EH (cell line): ENCODE data around the gene GLS.
"Not testable (repeated sequence)": the region's sequence is repeated elsewhere in the genome, so short reads cannot be mapped to it uniquely, and the experiment has no call there.

Experiments used
- DNase-seq: peaks from one replicate; pipeline ENCODE4 v3.0.0-alpha.2; 2015; ENCODE audit warnings: low read depth

The GLS gene

DNA sequence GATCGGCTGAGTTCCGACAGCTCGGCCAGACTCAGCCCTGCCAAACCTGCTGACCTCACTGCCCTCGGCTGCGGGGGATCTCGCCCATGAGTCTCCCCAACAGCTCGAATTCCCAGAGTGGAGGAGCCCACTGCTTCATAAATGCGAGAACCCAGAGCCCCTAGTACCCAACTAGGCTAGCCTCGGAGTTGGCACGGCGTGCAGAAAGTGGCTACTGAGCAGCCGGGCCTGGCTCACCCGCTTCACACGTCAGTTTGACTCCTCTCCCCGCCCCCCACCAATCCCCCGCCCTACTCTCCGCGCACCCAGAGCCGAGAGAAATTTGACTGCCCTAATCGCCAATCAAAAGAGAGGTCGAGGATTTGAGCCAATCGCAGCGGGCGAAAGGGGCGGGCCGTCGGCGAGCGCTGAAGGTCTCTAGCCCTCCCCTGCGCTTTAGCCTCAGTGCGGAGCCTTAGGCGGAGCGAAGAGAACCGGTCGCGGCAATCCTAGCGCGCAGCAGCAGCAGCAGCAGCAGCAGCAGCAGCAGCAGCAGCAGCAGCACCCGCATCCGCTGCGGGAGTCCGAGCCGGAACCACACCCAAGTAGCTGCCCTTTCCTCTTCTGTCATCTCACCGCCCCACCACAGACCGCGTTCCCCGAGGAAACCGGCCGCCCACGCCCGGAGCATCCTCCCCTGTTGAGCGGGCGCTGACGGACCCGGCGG, at the start of gene GLS:
TSS of gene GLS (plus strand) at position 444 of the 706 bp plus-strand sequence. CDS start 264 bp downstream, outside the sequence.
- DNase-seq: peak; percentile 98

DNA sequence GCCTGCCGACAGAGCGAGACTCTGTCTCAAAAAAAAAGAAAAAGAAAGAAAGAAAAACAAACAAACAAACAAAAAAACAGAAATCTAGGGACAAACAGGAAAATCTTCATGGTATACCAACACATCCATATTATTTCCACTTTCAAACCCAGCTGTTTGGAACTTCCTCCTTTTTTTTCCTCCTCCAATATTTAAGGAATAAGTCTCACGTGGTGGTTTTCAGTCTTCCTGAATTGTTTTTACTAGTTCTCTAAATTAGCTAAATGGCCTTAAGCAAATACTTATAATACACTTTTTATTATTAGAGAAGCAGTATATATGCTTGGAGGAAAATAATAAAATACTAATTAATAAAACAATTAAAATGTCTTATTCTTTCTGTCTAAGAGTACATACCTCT, 48.7 kb upstream of the GLS start:
- no peak for DNase-seq

DNA sequence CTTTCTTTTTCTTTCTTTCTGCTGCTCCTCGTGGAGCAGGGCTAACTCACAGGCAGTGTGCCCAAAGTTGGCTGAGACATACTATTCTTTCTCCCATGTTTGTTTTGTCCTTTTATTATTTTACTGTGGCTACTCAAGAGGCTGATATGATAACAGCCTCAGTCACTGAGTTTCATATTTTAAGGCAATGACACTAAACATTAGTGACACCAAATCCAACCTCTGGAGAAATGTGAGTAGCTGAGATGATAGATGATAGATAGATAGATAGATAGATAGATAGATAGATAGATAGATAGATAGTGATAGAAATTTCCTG, 45.8 kb upstream of the GLS start:
- DNase-seq: no peak

DNA sequence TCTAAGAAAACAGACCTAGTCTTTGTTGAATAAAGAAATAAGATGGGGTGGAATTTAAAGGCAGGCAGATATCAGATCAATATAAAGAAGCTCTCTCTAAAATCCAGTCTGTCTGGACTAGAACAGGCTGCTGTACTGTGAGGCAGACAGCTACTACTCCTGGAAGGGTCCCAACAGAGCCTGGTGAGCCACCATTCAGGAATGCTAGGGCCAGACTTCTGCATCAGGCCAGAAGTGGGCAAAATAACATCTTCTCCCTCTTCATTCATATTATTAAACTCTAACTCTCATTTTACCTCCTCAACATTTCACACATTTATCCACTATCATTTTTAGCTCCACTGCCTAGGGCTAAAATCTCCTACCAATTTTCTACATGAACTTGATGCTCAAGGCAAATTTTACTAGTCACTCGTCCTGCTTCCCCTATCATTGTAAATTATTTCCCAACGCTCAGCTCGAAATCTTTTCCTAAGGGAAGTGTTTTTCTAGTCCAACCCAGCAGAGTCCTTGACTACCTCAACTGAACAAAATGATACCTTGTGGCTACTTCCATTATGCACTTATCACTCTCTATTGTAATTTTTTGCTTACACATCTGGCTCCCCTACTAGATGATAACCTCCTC, 45.2 kb upstream of the GLS start:
- DNase-seq: peak; percentile 93

DNA sequence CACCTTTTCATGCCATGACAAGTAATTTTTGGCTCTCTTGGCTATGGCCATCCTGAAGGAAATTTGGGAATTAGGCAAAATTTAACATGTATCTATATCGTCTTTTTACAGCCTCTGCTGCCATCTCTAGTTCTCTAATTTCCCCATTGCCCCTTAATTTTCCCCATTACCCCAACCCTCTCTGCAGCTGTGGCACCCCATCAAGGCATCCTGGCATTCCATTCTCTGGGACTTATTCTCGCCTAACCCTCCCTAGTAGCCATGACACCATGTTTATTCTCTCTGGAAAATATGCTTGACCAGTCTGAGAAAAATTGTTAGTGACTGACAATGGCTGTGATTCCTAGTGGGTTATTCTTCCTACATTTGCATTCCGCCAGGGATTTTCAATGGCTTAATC, 43.9 kb upstream of the GLS start:
- no peak for DNase-seq

DNA sequence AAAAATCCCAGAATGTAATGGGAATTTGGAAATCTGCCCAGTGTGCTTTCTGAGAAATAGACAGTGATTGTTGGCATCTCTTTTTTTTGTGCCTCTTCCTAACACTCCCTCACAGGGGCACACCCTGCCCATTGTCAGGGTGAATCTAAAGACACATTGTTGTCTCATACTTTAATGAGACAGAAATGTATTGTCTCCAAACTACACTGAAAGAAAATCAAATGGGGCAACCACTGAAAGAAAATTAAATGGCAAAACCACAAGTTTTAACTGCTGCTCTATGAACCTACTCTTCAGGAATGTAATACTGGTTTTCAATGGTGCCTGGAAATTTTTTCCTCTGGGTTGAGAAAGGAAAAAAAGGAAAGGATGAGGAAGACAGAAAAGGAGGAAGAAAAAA, 43.2 kb upstream of the GLS start:
- DNase-seq: peak; percentile 83

DNA sequence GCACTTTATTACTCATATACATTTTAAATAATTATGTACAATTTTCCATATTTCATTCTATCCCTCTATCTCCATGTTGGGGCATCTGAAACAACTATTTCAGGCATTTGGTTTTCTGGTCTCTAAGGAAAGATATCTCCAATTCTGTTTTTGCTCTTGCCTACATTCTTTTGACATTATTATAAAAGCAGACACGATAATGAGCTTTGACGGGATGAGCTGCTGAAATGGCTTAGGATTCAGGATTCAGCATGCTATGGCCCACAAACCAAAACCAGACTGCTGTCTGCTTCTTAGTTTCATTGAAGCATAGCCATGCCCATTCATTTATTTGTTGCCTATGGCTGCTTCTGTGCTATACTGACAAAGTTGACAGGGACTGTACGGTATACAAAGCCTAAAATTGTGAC, 42.7 kb upstream of the GLS start:
- DNase-seq: peak; percentile 78

DNA sequence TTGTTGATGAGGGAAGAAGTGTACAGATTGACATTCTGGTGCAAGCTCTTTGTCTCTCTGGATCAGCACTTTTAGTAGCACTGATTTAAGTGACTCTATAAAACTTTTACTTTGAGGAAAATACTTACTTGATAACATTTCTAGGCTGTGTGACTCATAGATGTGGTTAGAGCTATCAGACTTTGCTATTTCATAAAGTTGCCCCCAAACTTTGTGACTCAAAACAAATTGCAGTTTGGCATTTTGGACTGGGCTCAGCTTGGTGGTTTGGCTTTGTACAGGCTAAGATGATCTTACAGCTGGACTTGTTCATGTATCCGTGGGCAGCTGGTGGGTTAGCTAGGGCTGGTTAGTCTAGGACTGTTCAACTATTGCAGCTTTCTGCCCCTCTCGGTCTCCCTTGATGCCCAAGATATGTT, 42.1 kb upstream of the GLS start:
- DNase-seq: peak; percentile 91

DNA sequence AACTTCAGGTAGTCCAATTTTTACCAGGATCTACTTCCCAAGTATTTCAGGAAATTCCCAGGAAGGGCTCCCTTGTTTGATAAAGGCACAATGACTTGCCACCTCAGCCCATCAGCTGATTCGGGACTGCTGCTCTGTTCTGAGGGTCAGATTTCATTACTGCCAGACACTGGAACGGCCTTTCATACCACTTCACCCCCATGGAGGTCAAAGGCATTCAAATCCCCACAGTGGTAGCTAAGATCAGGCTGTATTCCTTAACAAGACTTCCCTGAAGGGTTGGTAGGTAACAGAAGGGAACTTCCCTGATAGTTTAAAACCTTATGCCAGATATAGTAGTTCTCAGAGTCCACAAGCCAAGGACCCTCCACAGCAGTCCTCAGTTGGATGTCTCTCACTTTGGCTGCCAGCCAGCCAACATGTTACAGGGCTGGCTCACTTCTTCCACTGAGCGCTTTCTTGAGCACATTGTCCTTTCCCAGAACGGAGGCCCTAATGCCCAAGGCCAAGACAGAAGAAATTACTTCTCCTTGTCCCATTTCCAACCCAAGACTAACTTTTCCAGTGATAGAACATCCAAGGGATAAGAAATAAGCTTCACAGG, 40.0 kb upstream of the GLS start:
- no peak for DNase-seq

DNA sequence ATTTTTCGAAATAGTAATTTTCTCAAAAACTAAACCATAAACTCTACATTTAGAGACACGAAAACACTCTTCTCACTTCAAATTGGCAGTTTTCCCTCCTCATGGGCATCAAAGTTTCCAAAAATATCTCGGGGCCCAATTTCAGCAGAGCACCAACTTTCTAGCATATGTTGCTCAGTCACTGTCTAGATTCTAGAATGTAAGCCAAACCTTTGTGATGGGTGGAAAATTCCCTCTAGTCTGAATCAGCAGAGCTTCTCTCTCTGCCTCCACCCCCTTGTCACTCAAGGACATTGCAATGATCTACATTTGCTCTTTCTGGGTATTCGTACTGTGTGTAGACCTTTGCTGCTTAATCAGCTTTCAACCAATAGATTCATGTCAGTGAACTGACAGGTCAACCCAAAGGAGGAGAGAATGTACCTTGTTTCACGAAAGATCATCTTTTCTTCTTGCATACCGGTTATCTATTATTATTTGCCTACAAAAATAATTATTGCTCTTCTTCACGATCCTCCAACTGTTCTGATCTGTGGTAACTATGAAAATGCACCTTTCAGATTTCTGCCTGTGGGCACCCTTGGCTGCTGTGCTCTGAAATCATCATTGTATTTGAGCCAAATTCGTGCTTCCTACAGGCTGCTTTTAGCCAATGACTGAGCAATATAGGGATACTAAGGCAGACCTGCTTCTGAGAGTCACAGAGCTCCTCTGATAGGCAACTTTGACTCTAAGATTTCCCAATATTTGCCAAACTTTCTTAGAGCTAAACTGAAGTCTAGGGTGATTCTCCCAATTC, 38.7 kb upstream of the GLS start:
- peak; percentile 72 for DNase-seq

DNA sequence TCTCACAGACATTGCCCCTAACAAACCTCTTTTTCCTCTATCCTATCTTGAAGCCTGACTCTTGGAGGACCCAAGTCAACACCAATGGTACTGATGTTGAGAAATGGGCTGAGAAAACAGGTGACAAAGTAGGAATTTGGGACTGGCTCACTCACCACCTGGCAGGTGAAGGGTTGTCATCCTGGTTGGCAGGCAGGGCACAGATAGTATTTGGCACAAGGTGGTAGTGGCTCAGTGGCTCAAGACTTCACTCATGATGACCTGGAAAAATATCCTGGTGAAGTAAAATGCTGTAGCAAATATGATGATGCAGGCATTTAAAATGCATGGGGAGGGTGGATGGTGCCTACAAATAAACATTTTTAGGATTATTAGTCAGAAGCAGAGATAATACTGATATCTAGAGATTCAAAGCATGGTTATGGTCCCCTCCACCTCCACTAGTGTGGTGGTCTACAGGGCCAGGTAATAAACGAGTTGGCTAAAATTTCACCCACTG, 38.0 kb upstream of the GLS start:
- DNase-seq: no peak

DNA sequence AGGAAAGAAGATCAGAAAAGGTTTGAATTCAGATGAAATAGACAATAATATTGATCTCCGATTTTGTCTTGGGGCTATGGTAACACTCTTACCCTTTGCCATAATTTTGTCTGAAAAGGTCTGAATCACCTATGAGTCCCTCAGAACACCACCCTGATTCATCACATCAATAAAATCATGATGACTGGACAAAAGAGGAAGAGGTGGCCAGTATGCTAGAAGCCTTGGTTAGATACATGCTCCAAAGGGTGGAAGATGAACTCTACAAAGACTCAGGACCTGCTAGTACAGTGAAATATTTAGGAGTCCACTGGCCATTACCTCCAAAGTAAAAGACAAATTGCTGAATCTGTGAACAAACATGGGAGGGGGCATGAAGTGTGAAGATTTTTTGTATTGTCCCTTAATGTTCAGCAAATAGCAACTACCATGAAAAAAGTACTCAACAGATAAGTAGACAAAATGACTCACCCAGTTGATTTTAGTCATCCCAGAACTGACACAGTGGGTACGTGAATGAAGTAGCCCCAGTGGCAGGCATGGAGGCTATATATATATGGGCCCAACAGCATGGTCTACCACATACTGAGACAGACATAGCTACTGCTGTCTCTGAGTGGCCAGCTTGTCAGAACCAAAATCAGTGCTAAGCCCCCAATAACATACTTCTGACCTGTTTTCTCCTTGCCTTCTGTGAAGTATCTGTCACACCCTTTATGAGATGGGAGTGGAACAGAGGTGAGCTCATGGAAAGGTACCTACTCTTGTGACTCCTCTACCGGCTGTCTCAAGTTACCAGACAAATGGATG, 36.5 kb upstream of the GLS start:
- DNase-seq: peak; percentile 72

DNA sequence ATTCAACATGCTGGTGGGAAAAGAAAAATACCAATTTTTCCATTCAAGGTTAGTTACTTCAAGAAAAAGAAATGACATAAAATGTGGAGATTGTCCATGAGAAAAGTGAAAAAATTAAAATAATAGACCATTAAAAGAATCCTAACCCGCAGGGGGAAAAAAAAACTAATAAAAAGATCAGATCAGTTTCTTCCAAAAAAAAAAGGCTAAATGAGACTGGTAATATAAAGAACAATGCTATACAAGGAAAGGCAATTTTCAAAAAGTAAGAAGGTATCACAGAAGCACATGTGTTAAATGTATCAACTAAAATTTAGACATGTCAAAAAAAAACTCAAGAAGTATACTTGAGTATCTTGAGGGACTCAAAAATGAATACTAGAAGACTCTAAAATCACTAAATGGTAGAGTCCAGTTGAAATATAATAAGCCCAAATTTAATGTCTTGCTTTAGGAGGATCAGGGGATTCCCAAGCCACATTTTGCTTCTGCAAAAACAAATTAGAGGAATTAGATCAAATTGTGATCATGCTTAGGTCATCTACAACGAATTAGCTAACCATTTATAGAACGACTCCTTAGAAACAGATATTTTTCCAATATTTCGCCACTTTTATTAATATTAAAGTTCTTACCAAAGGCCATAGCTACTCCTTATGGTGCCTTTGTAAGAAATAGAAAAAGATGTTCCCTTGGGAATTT, 35.8 kb upstream of the GLS start:
- no peak for DNase-seq

DNA sequence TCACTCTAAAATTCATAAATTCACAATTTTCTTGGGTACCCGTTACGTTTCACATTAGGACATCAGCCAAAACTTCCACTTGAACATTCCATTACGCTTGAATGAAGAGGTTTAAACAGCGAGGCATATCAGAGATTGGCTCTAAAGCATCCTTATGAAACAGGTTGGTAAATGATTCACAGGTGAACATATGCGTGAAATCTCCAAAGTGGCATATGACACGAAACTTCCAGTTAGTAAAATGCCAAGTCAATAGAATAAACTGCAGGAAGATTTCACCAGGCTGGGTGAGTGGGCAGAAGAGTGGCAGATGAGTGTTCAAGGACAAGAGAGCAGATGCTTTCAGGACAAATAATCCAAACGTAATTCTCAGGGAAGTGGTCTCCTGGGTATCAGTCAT, 33.9 kb upstream of the GLS start:
- no peak for DNase-seq

DNA sequence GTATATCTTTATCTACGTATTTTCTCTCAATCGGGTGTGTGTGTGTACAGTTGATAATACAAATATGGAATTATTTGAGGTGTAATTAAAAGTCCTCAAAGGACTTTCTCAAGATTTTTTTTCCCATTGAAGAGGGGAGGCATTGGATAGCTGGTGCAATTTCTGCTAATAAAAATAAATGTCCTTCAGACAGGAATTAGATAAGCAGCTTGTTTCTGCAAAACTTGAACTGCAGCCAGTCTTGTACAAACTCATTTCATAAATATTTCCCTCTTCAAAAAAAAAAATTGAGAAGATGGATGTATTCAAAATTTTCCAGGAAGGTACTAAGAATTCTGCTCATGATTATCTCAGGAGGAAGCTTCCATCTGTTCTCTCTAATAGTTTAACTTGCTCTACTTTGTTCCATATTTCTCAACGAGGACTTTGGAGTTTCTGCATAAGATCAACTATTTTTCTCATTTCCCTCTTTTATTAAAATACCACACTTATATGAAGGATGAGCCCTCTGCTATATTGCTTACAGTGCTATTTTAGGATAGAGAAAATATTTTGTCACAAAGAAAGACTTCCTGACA, 33.0 kb upstream of the GLS start:
- DNase-seq: peak; percentile 70

DNA sequence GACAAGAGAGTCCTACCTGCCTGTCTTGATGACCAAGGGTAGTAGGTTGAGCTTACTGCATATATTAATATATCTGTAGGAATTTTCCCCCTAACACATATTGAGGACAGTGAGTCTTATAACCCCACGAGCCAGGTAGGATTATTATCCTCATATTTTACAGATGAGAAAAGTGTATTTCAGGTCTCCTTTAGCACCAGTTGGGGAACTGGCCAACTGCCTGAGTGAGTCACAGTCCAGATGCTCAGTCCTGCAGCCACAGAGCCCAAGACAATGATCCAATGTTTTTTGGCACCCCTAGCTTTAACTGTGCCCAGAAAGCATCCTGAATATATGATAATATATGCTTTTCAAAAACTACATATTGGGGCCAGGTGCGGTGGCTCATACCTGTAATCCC, 30.8 kb upstream of the GLS start:
- DNase-seq: peak; percentile 80

DNA sequence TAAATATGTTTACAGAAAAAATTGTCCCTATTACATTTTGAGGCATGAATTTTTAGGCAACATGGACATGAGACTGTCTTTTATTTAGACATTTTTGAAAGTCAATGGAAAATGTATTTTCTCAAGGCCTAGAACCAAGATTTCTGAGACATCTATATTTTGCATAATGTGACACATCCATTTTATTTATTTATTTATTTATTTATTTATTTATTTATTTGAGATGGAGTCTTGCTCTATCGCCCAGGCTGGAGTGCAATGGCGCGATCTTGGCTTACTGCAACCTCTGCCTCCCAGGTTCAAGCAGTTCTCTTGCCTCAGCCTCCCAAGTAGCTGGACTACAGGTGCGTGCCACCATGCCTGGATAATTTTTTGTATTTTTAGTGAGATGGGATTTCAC, 27.6 kb upstream of the GLS start:
- not testable (repeated sequence) for DNase-seq

DNA sequence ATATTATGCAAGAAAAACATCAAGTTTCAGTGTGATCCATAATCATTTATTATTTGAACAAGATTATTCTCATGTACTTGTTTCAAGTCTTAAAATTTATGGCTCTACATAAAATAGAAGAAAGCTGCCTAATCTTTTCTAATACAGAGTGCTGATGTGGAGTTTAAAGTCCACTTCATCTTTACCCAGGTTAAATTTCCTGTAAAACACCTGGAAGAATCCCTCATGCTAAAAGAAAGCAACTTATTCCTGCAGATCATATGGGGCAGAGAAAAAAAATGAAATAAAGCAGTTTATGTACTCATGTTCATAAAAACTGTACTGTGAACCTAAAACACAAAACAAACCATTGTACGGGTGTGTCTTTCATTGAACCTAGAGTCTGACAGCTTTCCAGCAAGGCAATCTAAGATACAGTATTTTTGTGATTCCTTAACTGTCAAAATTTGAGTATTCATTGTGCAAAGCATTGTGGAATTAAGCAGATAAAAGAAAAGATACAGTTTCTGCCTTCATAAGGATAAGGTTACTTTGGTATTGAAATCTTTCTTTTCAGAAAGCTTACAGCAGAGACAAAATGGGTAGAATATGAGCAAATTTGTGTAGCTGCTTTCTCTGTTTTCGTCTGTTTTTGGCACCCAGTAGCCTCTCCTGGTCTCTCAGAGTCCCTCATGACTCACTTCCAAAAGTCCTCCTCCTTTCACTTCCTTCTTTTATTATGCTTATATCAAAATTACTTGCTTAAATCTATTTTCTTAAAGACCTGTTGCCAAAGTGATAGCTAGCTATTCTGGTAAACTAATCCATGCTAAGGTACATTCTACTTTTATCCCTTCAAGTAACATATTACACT, 26.9 kb upstream of the GLS start:
- peak; percentile 51 for DNase-seq

DNA sequence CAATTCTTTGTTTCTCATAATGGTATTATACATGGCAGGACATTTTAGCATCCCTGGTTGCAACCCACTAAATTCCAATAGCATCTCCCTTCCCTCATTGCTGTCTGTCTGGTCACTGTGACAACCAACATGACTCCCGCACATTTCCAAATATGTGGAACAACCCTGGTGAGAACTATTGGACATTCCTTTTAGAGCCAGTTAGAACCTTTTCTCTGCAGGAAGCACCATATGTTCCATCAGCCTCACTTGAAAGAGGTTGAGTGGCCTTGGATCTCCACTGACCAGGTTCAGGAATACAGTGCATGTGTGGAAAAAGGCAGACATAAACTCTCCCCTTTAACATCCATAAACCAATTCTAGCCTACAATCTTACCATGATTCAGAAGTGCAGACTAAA, 25.9 kb upstream of the GLS start:
- no peak for DNase-seq

DNA sequence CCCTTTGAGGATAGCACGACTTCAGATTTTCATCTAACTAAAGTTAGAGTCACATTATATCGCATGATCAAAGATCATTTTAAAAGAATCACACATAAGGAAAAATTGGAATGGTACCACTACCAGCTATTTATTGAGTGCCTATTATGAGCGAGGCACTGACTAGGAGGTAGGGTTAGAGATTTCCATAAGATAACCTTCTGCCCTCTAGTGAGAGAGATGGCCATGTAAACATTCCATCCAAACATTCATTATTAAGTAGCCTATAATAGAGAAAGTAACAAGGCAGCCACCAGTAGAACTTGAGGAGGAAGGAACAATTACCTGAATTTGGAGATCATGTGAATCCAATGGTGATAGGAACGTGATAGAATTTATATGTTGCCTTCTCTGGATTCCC, 25.4 kb upstream of the GLS start:
- no peak for DNase-seq
